M059J (cell line): ENCODE data around the gene NYNRIN. TPM values are rescaled to one million over a fixed set of nuclear protein-coding genes. Genes with fewer than 3 reads are reported as not detected.
"Not testable (repeated sequence)": the region's sequence is repeated elsewhere in the genome, so short reads cannot be mapped to it uniquely, and the experiment has no call there.

ENCODE experiments used
- DNase-seq: peaks from one replicate; pipeline ENCODE4 v3.0.0-alpha.2; 2012; ENCODE audit warnings: low read depth
- total RNA-seq: library from RNA; depleted of rRNA; stranded (reverse); fragments of >200 nt; shearing (Covaris generic); gene quantifications from 2 replicates; pipeline ENCODE4 v1.2.3, GENCODE V29; 2014

Gene NYNRIN
- total RNA-seq, 1 experiment from 2014 or later: not detected

GRCh38 chr14:24431569-24432258 lies 32.9 kb downstream of the NYNRIN start:
- peak; percentile 83 for DNase-seq

GRCh38 chr14:24432259-24433131 lies 33.7 kb downstream of the NYNRIN start:
- no peak for DNase-seq

- no peak for DNase-seq
These were observed 35.2 kb downstream of the NYNRIN start for GRCh38 chr14:24434036-24434435.

GRCh38 chr14:24434676-24435075 lies 35.9 kb downstream of the NYNRIN start:
- no peak for DNase-seq

GRCh38 chr14:24435192-24435810 lies 36.5 kb downstream of the NYNRIN start:
- DNase-seq: no peak

GRCh38 chr14:24435998-24436354 lies 37.2 kb downstream of the NYNRIN start:
- no peak for DNase-seq

GRCh38 chr14:24436355-24437019 lies 37.7 kb downstream of the NYNRIN start:
- DNase-seq: peak; percentile 72

GRCh38 chr14:24437020-24437735 lies 38.4 kb downstream of the NYNRIN start:
- DNase-seq: no peak

- no peak for DNase-seq
These were observed 38.9 kb downstream of the NYNRIN start for GRCh38 chr14:24437736-24438067.

- no peak for DNase-seq
These were observed 39.7 kb downstream of the NYNRIN start for GRCh38 chr14:24438223-24439097.

GRCh38 chr14:24439257-24439656 lies 40.5 kb downstream of the NYNRIN start:
- DNase-seq: no peak

- DNase-seq: no peak
These were observed 41.2 kb downstream of the NYNRIN start for GRCh38 chr14:24439830-24440605.

GRCh38 chr14:24440606-24441399 lies 42.0 kb downstream of the NYNRIN start:
- DNase-seq: no peak

GRCh38 chr14:24441485-24441884 lies 42.7 kb downstream of the NYNRIN start:
- DNase-seq: no peak

GRCh38 chr14:24441904-24442239 lies 43.1 kb downstream of the NYNRIN start:
- peak; percentile 59 for DNase-seq

GRCh38 chr14:24442240-24443052 lies 43.6 kb downstream of the NYNRIN start, which contains the start of gene SDR39U1:
SDR39U1 (minus strand) TSS chr14:24442776; CDS start chr14:24442769, 7 bp downstream.
- DNase-seq: peak; percentile 99

GRCh38 chr14:24443053-24443665 lies 44.4 kb downstream of the NYNRIN start:
- no peak for DNase-seq

GRCh38 chr14:24450828-24451227 lies 52.0 kb downstream of the NYNRIN start:
- not testable (repeated sequence) for DNase-seq
